HCT116 (cell line): ENCODE data around the gene SMG6.

Experiments
- FOSL1 ChIP-seq: IDR thresholded peaks from 2 replicates; pipeline ENCODE4 v1.6.1; 2012; ENCODE audit warnings: low read depth
- POLR2A ChIP-seq: IDR thresholded peaks from 2 replicates; pipeline ENCODE4 v1.7.0; 2011; ENCODE audit warnings: borderline replicate concordance; ENCODE audit not compliant: insufficient read depth, insufficient read length; ENCODE audit errors: extremely low read depth
- POLR2AphosphoS5 ChIP-seq: IDR thresholded peaks from 2 replicates; pipeline ENCODE4 v1.6.1; 2011; ENCODE audit warnings: mild to moderate bottlenecking, low read depth, low read length, moderate library complexity
- TF ChIP-seq, protein P1 (sequence below): IDR thresholded peaks from 2 replicates; pipeline ENCODE4 v1.6.1; 2012

DNA sequence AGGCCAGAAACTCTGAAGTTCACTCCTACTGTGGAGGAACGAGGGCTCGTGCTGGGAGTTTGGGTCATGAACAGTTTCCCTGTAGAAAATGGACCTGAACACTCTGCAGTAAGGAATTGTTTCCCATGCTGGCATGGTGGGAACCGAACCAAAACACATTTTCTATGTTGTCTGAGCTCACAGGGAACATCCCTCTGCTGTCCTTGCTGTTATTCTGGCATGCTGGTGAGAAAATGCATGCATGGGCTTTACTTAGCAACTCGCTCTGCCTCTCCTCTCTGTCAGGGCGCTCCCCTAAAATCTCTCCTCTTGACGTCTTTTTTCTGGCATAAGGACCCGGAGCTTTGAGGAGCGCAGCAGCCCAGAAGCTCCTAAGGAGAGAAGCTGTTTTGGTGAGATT, 283.9 kb downstream of the SMG6 start:
- TF ChIP-seq FOSL1 = no peak
- no peak for TF ChIP-seq POLR2A
- TF ChIP-seq POLR2AphosphoS5 = no peak
- TF ChIP-seq, protein P1, sequence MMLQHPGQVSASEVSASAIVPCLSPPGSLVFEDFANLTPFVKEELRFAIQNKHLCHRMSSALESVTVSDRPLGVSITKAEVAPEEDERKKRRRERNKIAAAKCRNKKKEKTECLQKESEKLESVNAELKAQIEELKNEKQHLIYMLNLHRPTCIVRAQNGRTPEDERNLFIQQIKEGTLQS = no peak
